ENCODE measurements around the gene ZDHHC12. TPM values are rescaled to one million over a fixed set of nuclear protein-coding genes. Genes with fewer than 3 reads are reported as not detected.

Gene ZDHHC12
- total and polyA plus RNA-seq, 2 of the 13 experiments (the other 11 are each of a cell fraction or from before 2014, with no cell fraction given), result 25.4 to 28.0 TPM

GRCh38 chr9:128768606-128769005, 44.7 kb upstream of the ZDHHC12 start:
- Histone ChIP-seq H2AFZ (ENCODE audit: low read length) (no peak overlapping the region), H3K4me2 (ENCODE audit: low read depth, low read length) (no peak overlapping the region), H3K27me3 (ENCODE audit: control insufficient read depth in 1 of 2, insufficient read depth in 2 of 2, low read length in 2 of 2) (no peaks in the 10 kb centered on the region; a peak in 1 of 5 replicates), H3K27ac (ENCODE audit: extremely low read length, insufficient read depth, low read length) (no peak overlapping the region), H3K79me2 (ENCODE audit: insufficient read depth, low read length) (peaks cover 16% of the 10 kb centered on the region), H3K9ac (ENCODE audit: insufficient read depth, low read depth, low read length) (no peak overlapping the region), H3K9me3 (ENCODE audit: low read length) (no peaks in the 10 kb centered on the region), H3K36me3 (replicated peaks in 1 of 2; ENCODE audit: control insufficient read depth in 1 of 2, insufficient read depth in 2 of 2, low read length in 2 of 2) (no peaks in the 10 kb centered on the region), H3K4me3 (replicated peaks in 1 of 3; ENCODE audit: insufficient read depth in 1 of 3, low read depth in 2 of 3, low read length in 3 of 3) (no peak overlapping the region), H3K4me1 (ENCODE audit: insufficient read depth, low read length) (peaks cover 44% of the 10 kb centered on the region), H4K20me1 (ENCODE audit: insufficient read depth, low read length) (no peaks in the 10 kb centered on the region)
- ChIA-PET POLR2A (no interaction called here), CTCF (ENCODE audit: low intra/inter-chr PET ratio, low total read pairs) (no interaction called here)
- no TSS peak for BruUV-seq (replicated peaks)
- DNase-seq (ENCODE audit: low spot score) (no peak), ATAC-seq (no peak), FAIRE-seq (no peak)
- 96% methylated on average over 6 of the region's 6 CpGs for WGBS (ENCODE audit: low lambda C conversion rate)
- TF ChIP-seq, protein P1, sequence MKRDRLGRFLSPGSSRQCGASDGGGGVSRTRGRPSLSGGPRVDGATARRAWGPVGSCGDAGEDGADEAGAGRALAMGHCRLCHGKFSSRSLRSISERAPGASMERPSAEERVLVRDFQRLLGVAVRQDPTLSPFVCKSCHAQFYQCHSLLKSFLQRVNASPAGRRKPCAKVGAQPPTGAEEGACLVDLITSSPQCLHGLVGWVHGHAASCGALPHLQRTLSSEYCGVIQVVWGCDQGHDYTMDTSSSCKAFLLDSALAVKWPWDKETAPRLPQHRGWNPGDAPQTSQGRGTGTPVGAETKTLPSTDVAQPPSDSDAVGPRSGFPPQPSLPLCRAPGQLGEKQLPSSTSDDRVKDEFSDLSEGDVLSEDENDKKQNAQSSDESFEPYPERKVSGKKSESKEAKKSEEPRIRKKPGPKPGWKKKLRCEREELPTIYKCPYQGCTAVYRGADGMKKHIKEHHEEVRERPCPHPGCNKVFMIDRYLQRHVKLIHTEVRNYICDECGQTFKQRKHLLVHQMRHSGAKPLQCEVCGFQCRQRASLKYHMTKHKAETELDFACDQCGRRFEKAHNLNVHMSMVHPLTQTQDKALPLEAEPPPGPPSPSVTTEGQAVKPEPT (CRISPR knock-in tag; IDR thresholded peaks at IDR 0.05; ENCODE audit: low read depth), result no peak
- TF ChIP-seq ZNF549 (CRISPR knock-in tag; IDR thresholded peaks at IDR 0.05), result no peak
- TF ChIP-seq ZNF432 (CRISPR knock-in tag; IDR thresholded peaks at IDR 0.05; ENCODE audit: borderline replicate concordance), result no peak
- TF ChIP-seq, protein P2, sequence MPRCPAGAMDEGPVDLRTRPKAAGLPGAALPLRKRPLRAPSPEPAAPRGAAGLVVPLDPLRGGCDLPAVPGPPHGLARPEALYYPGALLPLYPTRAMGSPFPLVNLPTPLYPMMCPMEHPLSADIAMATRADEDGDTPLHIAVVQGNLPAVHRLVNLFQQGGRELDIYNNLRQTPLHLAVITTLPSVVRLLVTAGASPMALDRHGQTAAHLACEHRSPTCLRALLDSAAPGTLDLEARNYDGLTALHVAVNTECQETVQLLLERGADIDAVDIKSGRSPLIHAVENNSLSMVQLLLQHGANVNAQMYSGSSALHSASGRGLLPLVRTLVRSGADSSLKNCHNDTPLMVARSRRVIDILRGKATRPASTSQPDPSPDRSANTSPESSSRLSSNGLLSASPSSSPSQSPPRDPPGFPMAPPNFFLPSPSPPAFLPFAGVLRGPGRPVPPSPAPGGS (CRISPR knock-in tag; IDR thresholded peaks at IDR 0.05), result no peak
- no peak for TF ChIP-seq CHD4 (IDR thresholded peaks at IDR 0.05; ENCODE audit: borderline replicate concordance, low read length)
- no peak for TF ChIP-seq GTF2F1 (IDR thresholded peaks at IDR 0.05; ENCODE audit: low read length)
- TF ChIP-seq HDAC2 (CRISPR knock-in tag; IDR thresholded peaks at IDR 0.05), result no peak
- no peak for TF ChIP-seq TCF7L2 (IDR thresholded peaks at IDR 0.05; ENCODE audit: low read depth, low read length)
- in situ Hi-C loops (cut with HindIII; ENCODE audit: extremely low pct_ligation_motif_present, low pct_unique_long_range_greater_than_20kb) (no loop called here), intact Hi-C loops (cut with micrococcal nuclease; ENCODE audit: unreplicated experiment) (no loop called here)

Data from HepG2 (cell line).